Stomach (tissue), 9 donors: ENCODE data around the gene ATP9A. TPM values are rescaled to one million over a fixed set of nuclear protein-coding genes. Genes with fewer than 3 reads are reported as not detected.
A peak's percentile ranks its signal among the peaks of the same experiment; 100 is the strongest.

Experiments
- DNase-seq, 2 donors: peaks; one replicate each; pipeline versions ENCODE4 v3.0.0 to v3.0.0-alpha.2; 2013 to 2019
- H3K27ac ChIP-seq, 5 donors: fragments of 200-600 bp in 4 of 5; sonication (generic) in 4 of 5; one replicate each; pipeline ENCODE4 v1.5.1; 2013 to 2019; ENCODE audit warnings: mild to moderate bottlenecking in 1 of 5, moderate library complexity in 1 of 5
- H3K27me3 ChIP-seq, 3 donors: fragments of 200-600 bp; sonication (generic); one replicate each; pipeline ENCODE4 v1.5.1; 2017 to 2019; ENCODE audit warnings: mixed run types in 1 of 3
- H3K36me3 ChIP-seq, 4 donors: fragments of 200-600 bp; sonication (generic); 1 replicate in 3 of 4; 2 replicates in 1 of 4; pipeline ENCODE4 v1.5.1; 2016 to 2019
- H3K4me1 ChIP-seq, 4 donors: fragments of 200-600 bp; sonication (generic); one replicate each; pipeline ENCODE4 v1.5.1; 2016 to 2019
- H3K4me3 ChIP-seq, 4 donors: fragments of 200-600 bp; sonication (generic) in 3 of 4; one replicate each; pipeline ENCODE4 v1.5.1; 2016 to 2019; ENCODE audit warnings: mild to moderate bottlenecking in 1 of 4
- H3K9me3 ChIP-seq, 4 donors: fragments of 200-600 bp; sonication (generic); one replicate each; pipeline ENCODE4 v1.5.1; 2016 to 2019
- EP300 ChIP-seq: sonication (generic); formaldehyde crosslinking; IDR thresholded peaks from one replicate; pipeline ENCODE4 v1.6.1; 2017; ENCODE audit warnings: antibody characterized with exemption
- POLR2A ChIP-seq, 4 donors: fragments of 450-650 bp; IDR thresholded peaks; one replicate each; pipeline ENCODE4 v1.6.1; 2016; ENCODE audit warnings: antibody characterized with exemption in 4 of 4, control low read depth in 2 of 4, mild to moderate bottlenecking in 1 of 4, moderate library complexity in 1 of 4
- POLR2AphosphoS5 ChIP-seq, 3 donors: sonication (generic); formaldehyde crosslinking; IDR thresholded peaks; one replicate each; pipeline ENCODE4 v1.6.1; 2016; ENCODE audit warnings: antibody characterized with exemption in 3 of 3
- WGBS, 5 donors: extraction: QIAGEN DNeasy Blood & Tissue Kit in 3 of 5; methylation state at CpG; one replicate each; pipeline versions ENCODE4 v1.1.5 to v1.1.7; 2013 to 2018; 5-methylcytosine and 5-hydroxymethylcytosine counted together
- intact Hi-C: fragments of 100-400 bp; cut with DNase I; formaldehyde crosslinking; loops from one replicate; pipeline ENCODE4 v1.15.1; 2023; ENCODE audit warnings: low total_unique reads
- polyA plus RNA-seq, 3 donors: library from polyadenylated mRNA; stranded (reverse); fragments of 200-250 nt; gene quantifications; one replicate each; pipeline ENCODE4 v1.2.3, GENCODE V29; 2013
- total RNA-seq, 5 donors: library from RNA; depleted of rRNA; stranded (reverse); fragments of >200 nt; gene quantifications; one replicate each; pipeline versions ENCODE4 v1.1.0 to v1.2.3, GENCODE V29; 2014 to 2016
- TF ChIP-seq, protein P1 (sequence below), 7 experiments: fragments of 450-650 bp in 4 of 7; fragments of 200-600 bp in 3 of 7; sonication (generic) in 3 of 7; IDR thresholded peaks; one replicate each; pipeline ENCODE4 v1.5.1; 2016 to 2019; ENCODE audit warnings: antibody characterized with exemption in 7 of 7, control low read depth in 2 of 7, mild to moderate bottlenecking in 1 of 7
- donor health status: healthy with polysubstance abuse.
- donor health status: Bipolar disorder and iron deficiency.
- donor health status: healthy.

ATP9A gene
- total and polyA plus RNA-seq, 8 donors: 3.2 to 58.9 (median 12.7) TPM

DNA sequence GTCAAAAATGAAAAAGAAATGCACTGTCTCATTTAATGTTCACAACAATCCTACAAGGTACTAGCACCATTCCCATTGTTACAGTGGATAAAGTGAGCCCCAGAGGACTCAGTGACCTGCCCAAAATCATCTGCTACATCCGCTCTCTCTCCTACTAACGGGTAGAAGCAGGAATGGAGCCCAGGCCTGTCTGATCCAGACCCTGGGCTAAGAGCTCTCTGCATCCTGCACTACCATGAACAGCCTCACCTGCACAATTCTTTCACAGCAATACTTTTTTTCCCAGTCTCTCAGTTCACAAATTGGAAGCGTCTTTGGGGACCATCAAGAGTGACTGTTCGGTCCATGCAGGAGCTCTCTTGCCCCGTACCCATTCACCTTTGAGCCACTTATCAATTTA lies 31.2 kb downstream of the ATP9A start:
- Histone ChIP-seq H3K4me1 (peaks cover 18 to 51% (median 29%) of the 10 kb centered on the region in 4 donors), H3K9me3 (no peaks in the 10 kb centered on the region), H3K36me3 (no peaks in the 10 kb centered on the region), H3K4me3 (no peak overlapping the region), H3K27ac (peak overlapping the region in 1 of 5 donors; percentile 7), H3K27me3 (no peaks in the 10 kb centered on the region)
- intact Hi-C loops: no loop called here
- no peak for DNase-seq
- 34 to 61% (median 52%) methylated on average over 5 of the region's 5 CpGs for WGBS, 5 donors
- TF ChIP-seq, protein P1, sequence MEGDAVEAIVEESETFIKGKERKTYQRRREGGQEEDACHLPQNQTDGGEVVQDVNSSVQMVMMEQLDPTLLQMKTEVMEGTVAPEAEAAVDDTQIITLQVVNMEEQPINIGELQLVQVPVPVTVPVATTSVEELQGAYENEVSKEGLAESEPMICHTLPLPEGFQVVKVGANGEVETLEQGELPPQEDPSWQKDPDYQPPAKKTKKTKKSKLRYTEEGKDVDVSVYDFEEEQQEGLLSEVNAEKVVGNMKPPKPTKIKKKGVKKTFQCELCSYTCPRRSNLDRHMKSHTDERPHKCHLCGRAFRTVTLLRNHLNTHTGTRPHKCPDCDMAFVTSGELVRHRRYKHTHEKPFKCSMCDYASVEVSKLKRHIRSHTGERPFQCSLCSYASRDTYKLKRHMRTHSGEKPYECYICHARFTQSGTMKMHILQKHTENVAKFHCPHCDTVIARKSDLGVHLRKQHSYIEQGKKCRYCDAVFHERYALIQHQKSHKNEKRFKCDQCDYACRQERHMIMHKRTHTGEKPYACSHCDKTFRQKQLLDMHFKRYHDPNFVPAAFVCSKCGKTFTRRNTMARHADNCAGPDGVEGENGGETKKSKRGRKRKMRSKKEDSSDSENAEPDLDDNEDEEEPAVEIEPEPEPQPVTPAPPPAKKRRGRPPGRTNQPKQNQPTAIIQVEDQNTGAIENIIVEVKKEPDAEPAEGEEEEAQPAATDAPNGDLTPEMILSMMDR (IDR thresholded peaks at IDR 0.05): peak in 1 of 7 experiments; percentile 7
- no peak for TF ChIP-seq EP300

DNA sequence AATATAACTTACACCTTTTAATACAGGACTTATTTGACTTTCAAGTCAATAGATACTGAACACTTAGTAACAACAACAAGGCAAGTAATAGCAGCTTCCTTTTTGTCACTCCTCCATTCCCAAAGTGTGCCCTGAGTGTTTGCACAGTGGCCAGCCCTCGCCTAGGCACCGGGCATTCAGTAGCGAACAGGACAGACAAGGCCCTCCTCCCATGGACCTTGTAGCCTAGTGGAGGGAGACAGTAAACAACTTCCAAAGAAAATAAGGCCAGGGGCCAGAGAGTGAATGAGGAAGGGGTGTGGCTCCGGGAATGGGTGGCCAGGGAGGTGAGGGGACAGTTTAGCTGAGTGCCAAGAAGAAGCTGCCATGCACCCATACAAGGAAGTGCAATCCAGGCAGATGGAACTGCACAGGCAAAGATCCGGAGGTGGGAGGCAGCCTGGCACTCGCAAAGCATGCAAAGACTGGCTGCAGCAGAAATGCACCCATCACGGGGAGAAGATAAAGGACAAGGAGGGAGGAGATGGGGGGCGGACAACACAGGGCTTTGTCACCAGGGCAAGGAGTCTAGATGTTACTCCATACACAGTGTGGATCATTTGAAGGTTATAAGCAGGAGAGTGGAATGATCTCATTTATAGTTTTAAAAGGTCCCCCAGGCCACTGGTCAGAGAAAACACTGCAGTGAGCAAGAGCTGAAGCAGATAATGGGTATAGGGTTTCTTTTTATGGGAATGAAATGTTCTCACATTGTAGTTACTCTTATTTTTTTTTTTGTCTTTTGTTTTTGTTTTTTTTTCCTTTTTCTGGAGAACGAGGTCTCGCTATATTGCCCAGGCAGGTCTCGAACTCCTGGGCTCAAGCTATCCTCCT lies 32.2 kb downstream of the ATP9A start:
- Histone ChIP-seq H3K27me3 (no peaks in the 10 kb centered on the region), H3K4me3 (no peak overlapping the region), H3K27ac (peak overlapping the region in 2 of 5 donors; percentile 59 to 60), H3K9me3 (no peaks in the 10 kb centered on the region), H3K4me1 (peaks cover 16 to 54% (median 28%) of the 10 kb centered on the region in 4 donors), H3K36me3 (no peaks in the 10 kb centered on the region)
- 62 to 72% (median 64%) methylated on average over 11 of the region's 11 CpGs for WGBS, 5 donors
- intact Hi-C loops: no loop called here
- TF ChIP-seq EP300 (no peak), POLR2A (IDR thresholded peaks at IDR 0.05) (no peak), POLR2AphosphoS5 (IDR thresholded peaks at IDR 0.05) (no peak)
- TF ChIP-seq, protein P1 (IDR thresholded peaks at IDR 0.05): no peak
- no peak for DNase-seq

DNA sequence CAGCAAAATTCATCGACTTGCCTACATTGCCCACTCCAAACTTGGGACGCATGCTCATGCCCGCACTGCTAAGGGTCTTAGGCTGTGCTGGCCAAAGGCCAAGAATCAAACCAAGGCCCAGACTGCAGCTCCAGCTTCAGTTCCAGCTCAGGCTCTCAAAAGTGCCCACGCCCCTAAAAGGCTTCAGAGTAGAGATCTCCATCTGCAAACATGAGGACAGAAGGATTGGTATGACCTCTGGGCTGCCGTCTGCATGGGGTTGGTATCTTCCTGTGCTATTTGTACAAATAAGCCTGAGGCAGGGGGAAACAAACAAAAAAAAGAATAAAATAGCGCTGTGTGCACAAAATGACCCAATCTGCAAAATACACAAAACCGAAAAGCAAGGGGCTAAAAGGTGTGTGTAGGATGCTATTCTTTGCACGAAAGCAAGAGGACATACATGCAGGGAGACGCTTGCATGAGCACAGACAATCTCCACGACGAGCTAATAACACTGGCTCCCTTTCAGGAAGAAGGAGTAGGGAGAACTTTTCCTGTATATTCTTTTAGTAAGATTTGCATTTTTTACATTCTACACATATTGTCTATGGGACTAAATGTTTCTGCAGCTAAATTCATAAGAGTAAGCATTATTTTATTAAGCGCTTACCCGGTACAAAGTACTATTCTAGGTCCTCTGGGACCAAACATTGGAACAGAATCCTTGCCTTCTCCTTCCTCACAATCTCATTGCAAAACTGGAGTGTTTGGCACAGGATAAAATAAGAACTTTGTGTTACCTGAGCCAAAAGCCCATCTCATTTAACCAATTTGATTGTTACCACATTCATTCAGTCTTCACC lies 33.1 kb downstream of the ATP9A start:
- DNase-seq: no peak
- 64 to 67% (median 65%) methylated on average over 13 of the region's 13 CpGs for WGBS, 5 donors
- TF ChIP-seq, protein P1 (IDR thresholded peaks at IDR 0.05): no peak
- TF ChIP-seq POLR2AphosphoS5 (IDR thresholded peaks at IDR 0.05) (no peak), EP300 (no peak), POLR2A (IDR thresholded peaks at IDR 0.05) (no peak)
- intact Hi-C loops: no loop called here
- no peaks in the 10 kb centered on the region for H3K36me3 ChIP-seq
- H3K4me1 ChIP-seq: peaks cover 16 to 54% (median 28%) of the 10 kb centered on the region in 4 donors
- no peak overlapping the region for H3K4me3 ChIP-seq
- H3K27ac ChIP-seq: peak overlapping the region in 1 of 5 donors; percentile 60
- H3K9me3 ChIP-seq: no peaks in the 10 kb centered on the region
- H3K27me3 ChIP-seq: no peaks in the 10 kb centered on the region

DNA sequence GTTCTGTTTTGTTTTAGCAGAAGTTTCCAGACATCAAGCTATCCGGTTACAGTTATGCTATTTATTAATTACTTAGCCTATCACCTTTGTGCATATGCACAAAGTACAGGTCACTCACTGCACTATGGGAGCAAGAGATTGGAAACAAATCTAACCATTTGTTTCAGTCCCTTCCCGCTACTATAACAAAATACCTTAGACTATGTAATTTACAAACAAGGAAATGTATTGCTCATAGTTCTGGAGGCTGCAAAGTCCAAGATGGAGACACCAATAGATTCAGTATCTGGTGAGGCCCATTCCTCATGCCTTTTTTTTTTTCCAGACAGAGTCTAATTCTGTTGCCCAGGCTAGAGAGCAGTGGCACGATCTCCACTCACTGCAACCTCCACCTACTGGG lies 35.1 kb downstream of the ATP9A start:
- intact Hi-C loops: no loop called here
- peak overlapping the region in 3 of 5 donors; percentile 80 to 84 (median 80) for H3K27ac ChIP-seq
- WGBS, 5 donors: 66 to 82% (median 70%) methylated on average over 3 of the region's 3 CpGs

More for the DNA sequence above, 35.1 kb downstream of the ATP9A start:
- no peaks in the 10 kb centered on the region for H3K9me3 ChIP-seq
- peaks cover 16 to 49% (median 28%) of the 10 kb centered on the region in 4 donors for H3K4me1 ChIP-seq
- no peaks in the 10 kb centered on the region for H3K27me3 ChIP-seq
- no peak for DNase-seq
- TF ChIP-seq POLR2AphosphoS5 (IDR thresholded peaks at IDR 0.05) (no peak), POLR2A (IDR thresholded peaks at IDR 0.05) (no peak), EP300 (no peak)
- TF ChIP-seq, protein P1 (IDR thresholded peaks at IDR 0.05): no peak
- H3K36me3 ChIP-seq: peaks cover 0 to 12% (median 2%) of the 10 kb centered on the region in 4 donors
- no peak overlapping the region for H3K4me3 ChIP-seq
